Upper lobe of left lung (tissue), 6 donors: Measurements from ENCODE around the gene ZNF503. TPM values are rescaled to one million over a fixed set of nuclear protein-coding genes. Genes with fewer than 3 reads are reported as not detected.

ENCODE experiments used
- ATAC-seq, 2 donors: fragments of 200-7000 bp; cut with Tn5 transposase; one replicate each; pipeline ENCODE4 v1.9.1; 2022; ENCODE audit warnings: mild to moderate bottlenecking in 2 of 2, moderate library complexity in 2 of 2; ENCODE audit not compliant: low FRiP score in 2 of 2
- DNase-seq, 2 donors: peaks; one replicate each; pipeline ENCODE4 v3.0.0-alpha.2; 2019 to 2020
- H3K27ac ChIP-seq, 4 donors: fragments of 200-600 bp; sonication (generic); one replicate each; pipeline ENCODE4 v1.5.1; 2016 to 2019
- H3K27me3 ChIP-seq, 4 donors: fragments of 200-600 bp; sonication (generic); one replicate each; pipeline ENCODE4 v1.5.1; 2017 to 2019
- H3K36me3 ChIP-seq, 4 donors: fragments of 200-600 bp; sonication (generic); one replicate each; pipeline ENCODE4 v1.5.1; 2016 to 2019
- H3K4me1 ChIP-seq, 4 donors: fragments of 200-600 bp; sonication (generic); one replicate each; pipeline ENCODE4 v1.5.1; 2018 to 2019
- H3K4me3 ChIP-seq, 4 donors: fragments of 200-600 bp; sonication (generic); one replicate each; pipeline ENCODE4 v1.5.1; 2017 to 2019; ENCODE audit warnings: mild to moderate bottlenecking in 2 of 4, moderate library complexity in 1 of 4
- H3K9me3 ChIP-seq, 4 donors: fragments of 200-600 bp; sonication (generic); one replicate each; pipeline ENCODE4 v1.5.1; 2018 to 2019
- EP300 ChIP-seq, 4 donors: sonication (generic); formaldehyde crosslinking; IDR thresholded peaks; one replicate each; pipeline ENCODE4 v1.5.1; 2017; ENCODE audit warnings: antibody characterized with exemption in 4 of 4, control low read depth in 2 of 4
- POLR2A ChIP-seq, 4 donors: fragments of 450-650 bp; IDR thresholded peaks; one replicate each; pipeline ENCODE4 v1.5.1; 2016 to 2017; ENCODE audit warnings: antibody characterized with exemption in 4 of 4, mild to moderate bottlenecking in 2 of 4
- POLR2AphosphoS5 ChIP-seq, 2 donors: sonication (generic); formaldehyde crosslinking; IDR thresholded peaks; one replicate each; pipeline ENCODE4 v1.5.1; 2017; ENCODE audit warnings: antibody characterized with exemption in 2 of 2
- WGBS, 2 donors: methylation state at CpG; one replicate each; pipeline ENCODE4 v1.1.5; 2017 to 2018; 5-methylcytosine and 5-hydroxymethylcytosine counted together
- total RNA-seq, 6 donors: library from RNA; depleted of rRNA in 4 of 6; stranded (reverse); fragments of >200 nt in 4 of 6; gene quantifications; one replicate each; pipeline versions ENCODE4 v1.1.0 to v1.2.1, GENCODE V29; 2016 to 2021
- TF ChIP-seq, protein P1 (sequence below), 6 experiments: fragments of 450-650 bp in 4 of 6; fragments of 200-600 bp in 2 of 6; sonication (generic) in 2 of 6; IDR thresholded peaks; one replicate each; pipeline ENCODE4 v1.5.1; 2016 to 2019; ENCODE audit warnings: antibody characterized with exemption in 6 of 6
- donor health status: DM: no; HTN: no; CAD: no; lungs with moderate emphysema.
- donor health status: DM: no; HTN: yes; CAD: no; lungs with severe emphysema.

ZNF503 gene
- total RNA-seq, 6 donors from 2014 or later, result 15.0 to 44.6 (median 23.5) TPM

DNA sequence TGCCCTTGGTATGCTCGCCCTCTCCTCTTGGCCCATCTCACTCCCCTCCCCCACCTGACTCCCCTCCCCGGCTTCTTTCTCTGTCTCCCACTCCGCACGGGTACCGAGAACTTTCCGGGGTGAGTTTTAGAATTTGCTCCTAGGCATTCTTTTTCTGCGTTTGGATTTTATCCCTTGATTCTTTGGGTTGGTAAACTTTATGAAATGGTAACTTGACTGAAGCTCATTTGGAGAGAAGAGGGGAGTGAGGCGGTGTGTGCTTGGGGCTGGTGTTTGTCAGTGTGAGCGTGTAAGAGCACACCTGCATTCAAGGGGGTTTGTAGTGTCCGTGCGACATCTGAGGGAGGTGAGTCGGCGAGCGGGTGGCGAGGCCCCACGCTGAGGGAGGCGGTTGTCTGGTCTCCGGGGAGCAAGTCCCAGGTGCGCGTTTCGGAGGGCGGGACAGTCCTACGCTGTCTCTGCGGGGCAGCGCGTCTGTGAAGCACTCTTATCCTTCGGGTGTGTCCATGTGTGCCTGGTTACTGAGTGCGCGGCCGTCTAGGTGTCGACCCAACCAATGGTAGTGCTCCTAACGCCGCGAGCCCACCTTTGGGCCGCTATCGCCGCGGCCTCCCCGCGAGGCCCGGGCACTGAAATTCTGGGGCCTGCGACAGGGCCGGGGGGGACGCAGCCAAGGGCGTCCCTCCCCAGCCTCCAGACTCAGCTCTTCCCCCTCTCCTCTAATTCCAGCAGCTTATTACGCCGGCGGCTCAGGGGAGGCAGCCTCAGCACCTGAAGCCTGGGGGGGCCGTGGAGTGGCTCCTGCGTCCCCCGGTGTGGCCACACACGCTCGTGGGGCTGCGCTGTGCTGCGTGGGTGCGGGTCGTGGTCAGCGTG is 2.6 kb upstream of the ZNF503 start:
- DNase-seq (peak; percentile 83 to 89), ATAC-seq (peak in 1 of 2 donors; percentile 38)
- Histone ChIP-seq H3K36me3 (peaks cover 0 to 5% (median 2%) of the 10 kb centered on the region in 4 donors), H3K27me3 (peaks cover 0 to 13% (median 2%) of the 10 kb centered on the region in 4 donors), H3K9me3 (no peaks in the 10 kb centered on the region), H3K4me1 (peaks cover 29 to 66% (median 39%) of the 10 kb centered on the region in 4 donors), H3K27ac (peak overlapping the region; percentile 98), H3K4me3 (peak overlapping the region; percentile 39 to 86 (median 82))
- TF ChIP-seq POLR2AphosphoS5 (IDR thresholded peaks at IDR 0.05) (peak in 1 of 2 donors; percentile 76), EP300 (IDR thresholded peaks at IDR 0.05) (no peak), POLR2A (IDR thresholded peaks at IDR 0.05) (peak in 3 of 4 donors; percentile 43 to 80 (median 48))
- TF ChIP-seq, protein P1, sequence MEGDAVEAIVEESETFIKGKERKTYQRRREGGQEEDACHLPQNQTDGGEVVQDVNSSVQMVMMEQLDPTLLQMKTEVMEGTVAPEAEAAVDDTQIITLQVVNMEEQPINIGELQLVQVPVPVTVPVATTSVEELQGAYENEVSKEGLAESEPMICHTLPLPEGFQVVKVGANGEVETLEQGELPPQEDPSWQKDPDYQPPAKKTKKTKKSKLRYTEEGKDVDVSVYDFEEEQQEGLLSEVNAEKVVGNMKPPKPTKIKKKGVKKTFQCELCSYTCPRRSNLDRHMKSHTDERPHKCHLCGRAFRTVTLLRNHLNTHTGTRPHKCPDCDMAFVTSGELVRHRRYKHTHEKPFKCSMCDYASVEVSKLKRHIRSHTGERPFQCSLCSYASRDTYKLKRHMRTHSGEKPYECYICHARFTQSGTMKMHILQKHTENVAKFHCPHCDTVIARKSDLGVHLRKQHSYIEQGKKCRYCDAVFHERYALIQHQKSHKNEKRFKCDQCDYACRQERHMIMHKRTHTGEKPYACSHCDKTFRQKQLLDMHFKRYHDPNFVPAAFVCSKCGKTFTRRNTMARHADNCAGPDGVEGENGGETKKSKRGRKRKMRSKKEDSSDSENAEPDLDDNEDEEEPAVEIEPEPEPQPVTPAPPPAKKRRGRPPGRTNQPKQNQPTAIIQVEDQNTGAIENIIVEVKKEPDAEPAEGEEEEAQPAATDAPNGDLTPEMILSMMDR (IDR thresholded peaks at IDR 0.05), result no peak
- WGBS, 2 donors, result 2% methylated on average over 15 to 48 of the region's 58 CpGs

- TF ChIP-seq, protein P1 (IDR thresholded peaks at IDR 0.05), result no peak
- TF ChIP-seq POLR2AphosphoS5 (IDR thresholded peaks at IDR 0.05), result peak; percentile 18 to 31
- TF ChIP-seq POLR2A (IDR thresholded peaks at IDR 0.05), result peak in 1 of 4 donors; percentile 23
- H3K4me3 ChIP-seq, result peak overlapping the region; percentile 39 to 86 (median 82)
- ATAC-seq, result no peak
- peaks cover 0 to 14% (median 6%) of the 10 kb centered on the region in 4 donors for H3K36me3 ChIP-seq
- H3K27me3 ChIP-seq, result peaks cover 0 to 13% (median 2%) of the 10 kb centered on the region in 4 donors
- H3K9me3 ChIP-seq, result no peaks in the 10 kb centered on the region
- peak overlapping the region; percentile 98 for H3K27ac ChIP-seq
- peak; percentile 54 to 89 for DNase-seq
- H3K4me1 ChIP-seq, result peaks cover 29 to 58% (median 39%) of the 10 kb centered on the region in 4 donors
- 0 to 9% methylated on average over 26 to 52 of the region's 56 CpGs for WGBS, 2 donors
Observed at GRCh38 chr10:75403144-75403938, 1.8 kb upstream of the ZNF503 start.

DNA sequence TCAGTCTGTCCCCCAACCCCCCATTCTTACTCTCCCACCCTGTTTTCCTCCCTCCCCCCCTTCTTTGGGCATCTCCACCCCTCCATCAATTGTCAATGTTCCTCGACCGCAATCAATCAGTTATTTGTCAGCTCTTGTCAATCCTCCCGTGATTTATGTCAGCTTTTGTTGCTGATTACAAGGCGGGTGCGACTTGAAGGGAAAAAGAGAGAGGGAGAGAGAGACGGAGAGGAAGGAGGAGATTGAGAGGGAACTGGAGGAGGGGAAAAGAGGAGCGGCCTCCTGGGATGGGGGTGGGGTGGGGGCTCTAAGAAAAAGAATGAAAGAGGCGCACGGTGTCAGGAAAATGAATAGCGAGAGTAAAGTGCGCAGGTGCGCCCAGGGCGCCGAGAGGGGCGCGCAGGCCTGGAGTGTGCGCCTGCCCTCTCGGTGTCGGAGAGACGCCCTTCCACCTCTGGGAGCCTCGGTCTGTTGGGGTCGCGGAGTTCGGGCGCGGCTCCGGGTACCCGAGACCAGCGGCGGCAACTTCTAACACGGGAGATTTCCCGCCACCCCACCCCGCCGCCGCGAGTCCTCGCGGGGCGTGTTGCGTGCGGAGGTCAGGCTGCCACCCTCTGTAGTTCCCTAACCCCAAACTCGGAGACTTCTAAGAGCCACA is 1.1 kb upstream of the ZNF503 start:
- TF ChIP-seq, protein P1 (IDR thresholded peaks at IDR 0.05), result no peak
- peak in 1 of 4 donors; percentile 5 for TF ChIP-seq POLR2A (IDR thresholded peaks at IDR 0.05)
- H3K4me1 ChIP-seq, result peaks cover 25 to 50% (median 35%) of the 10 kb centered on the region in 4 donors
- H3K27ac ChIP-seq, result peak overlapping the region; percentile 98
- H3K36me3 ChIP-seq, result peaks cover 0 to 14% (median 6%) of the 10 kb centered on the region in 4 donors
- 0 to 1% methylated on average over 23 to 42 of the region's 42 CpGs for WGBS, 2 donors
- H3K27me3 ChIP-seq, result peaks cover 0 to 13% (median 2%) of the 10 kb centered on the region in 4 donors
- DNase-seq, result peak; percentile 38 to 89
- peak overlapping the region; percentile 39 to 86 (median 82) for H3K4me3 ChIP-seq
- H3K9me3 ChIP-seq, result no peaks in the 10 kb centered on the region
- peak; percentile 0 to 35 for ATAC-seq

DNA sequence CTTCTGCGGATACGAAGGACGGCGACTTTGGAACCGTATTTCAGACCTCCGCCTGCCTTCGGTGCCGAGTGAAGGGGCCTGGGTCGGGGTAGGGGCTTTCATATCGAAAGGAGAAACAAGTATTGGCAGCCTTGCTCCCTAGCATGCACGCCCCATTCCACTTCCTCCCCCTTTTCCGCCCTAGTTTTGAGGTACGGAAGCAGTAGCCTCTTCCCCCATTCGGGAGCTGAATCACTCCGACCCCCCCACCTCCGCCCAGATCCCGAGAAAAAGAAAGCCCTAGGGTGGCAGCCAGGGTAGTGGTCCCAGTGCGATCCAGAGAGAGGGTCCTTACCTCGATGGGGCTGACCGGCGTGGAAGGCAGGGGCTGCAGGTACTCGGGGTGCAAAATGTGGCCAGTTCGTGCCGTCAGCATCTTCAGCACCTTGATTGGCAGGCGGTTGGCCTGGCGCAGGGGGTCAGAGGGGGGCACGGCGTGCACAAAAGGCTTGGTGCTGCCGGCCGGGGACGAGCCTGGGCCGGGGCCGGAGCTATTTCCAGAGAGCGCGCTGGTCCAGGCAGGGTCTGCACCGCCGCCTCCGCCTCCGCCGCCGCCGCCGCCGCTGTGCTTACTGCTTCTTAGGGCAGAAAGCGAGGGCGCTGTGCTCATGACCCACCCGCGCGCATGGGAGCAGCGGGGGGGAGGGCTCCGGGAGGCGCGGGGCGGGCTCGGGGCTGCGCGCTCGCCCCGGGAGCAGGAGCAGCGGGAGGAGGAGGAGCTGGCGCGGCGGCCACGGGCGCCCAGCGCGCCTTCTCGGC is 594 bp downstream of the ZNF503 start:
- DNase-seq, result peak; percentile 68 to 93
- WGBS, 2 donors, result 1 to 3% methylated on average over 28 to 54 of the region's 68 CpGs
- peaks cover 18 to 50% (median 29%) of the 10 kb centered on the region in 4 donors for H3K4me1 ChIP-seq
- peak in 1 of 2 donors; percentile 18 for ATAC-seq
- peak overlapping the region; percentile 78 to 94 (median 86) for H3K4me3 ChIP-seq
- TF ChIP-seq EP300 (IDR thresholded peaks at IDR 0.05) (no peak), POLR2A (IDR thresholded peaks at IDR 0.05) (peak in 1 of 4 donors; percentile 12), POLR2AphosphoS5 (IDR thresholded peaks at IDR 0.05) (no peak)
- TF ChIP-seq, protein P1 (IDR thresholded peaks at IDR 0.05), result no peak
- peak overlapping the region; percentile 98 for H3K27ac ChIP-seq
- H3K9me3 ChIP-seq, result no peaks in the 10 kb centered on the region
- peaks cover 0 to 14% (median 6%) of the 10 kb centered on the region in 4 donors for H3K36me3 ChIP-seq
- H3K27me3 ChIP-seq, result peaks cover 0 to 19% (median 5%) of the 10 kb centered on the region in 4 donors
